Measurements from ENCODE around the gene UBE3C.

The UBE3C gene

DNA sequence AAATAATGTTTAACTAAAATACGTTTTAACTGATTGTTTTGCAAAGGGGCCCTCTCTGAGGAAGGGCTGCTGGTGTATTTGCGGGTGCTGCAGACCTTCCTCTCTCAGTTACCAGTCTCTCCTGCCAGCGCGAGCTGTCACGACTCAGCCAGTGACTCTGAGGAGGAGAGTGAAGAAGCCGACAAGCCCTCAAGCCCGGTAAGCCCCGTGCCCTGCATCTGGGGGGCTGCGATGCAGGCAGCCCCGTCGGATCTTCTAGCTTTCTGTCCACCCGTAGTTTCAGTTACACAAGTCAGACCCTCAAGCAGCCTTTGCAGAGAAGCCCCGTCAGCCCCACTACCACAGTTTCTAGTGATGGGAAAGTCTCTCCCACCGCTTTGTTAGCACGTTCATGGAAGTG, 45.1 kb downstream of the UBE3C start:
- DNase-seq, result no peak

DNA sequence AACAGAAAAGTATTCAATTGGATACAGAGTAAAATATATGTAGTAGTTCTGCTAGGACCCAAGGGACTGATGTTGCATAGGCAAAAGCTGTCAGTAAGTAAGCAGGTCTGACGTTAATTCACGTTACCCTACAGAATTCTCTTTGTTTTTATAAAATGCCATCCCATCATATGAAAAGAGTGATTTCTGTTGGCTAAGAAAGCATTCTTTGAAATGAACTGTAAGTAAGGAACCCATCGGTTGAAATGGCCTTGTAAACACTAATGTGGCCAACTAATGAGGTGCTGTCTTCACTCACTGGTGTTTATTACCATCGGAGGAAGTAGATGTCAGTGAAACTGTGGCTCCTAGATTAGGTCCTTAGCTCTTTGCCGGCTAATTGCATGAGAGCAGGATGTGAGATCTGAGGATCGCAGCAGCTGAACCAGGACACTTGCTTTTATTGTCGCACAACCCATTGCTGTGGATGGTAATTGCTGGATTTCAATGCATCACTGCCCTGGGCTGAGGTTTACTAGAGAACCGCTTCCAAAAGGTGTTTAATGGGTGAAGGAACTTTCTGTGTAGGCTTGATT, 49.5 kb downstream of the UBE3C start:
- no peak for DNase-seq

DNA sequence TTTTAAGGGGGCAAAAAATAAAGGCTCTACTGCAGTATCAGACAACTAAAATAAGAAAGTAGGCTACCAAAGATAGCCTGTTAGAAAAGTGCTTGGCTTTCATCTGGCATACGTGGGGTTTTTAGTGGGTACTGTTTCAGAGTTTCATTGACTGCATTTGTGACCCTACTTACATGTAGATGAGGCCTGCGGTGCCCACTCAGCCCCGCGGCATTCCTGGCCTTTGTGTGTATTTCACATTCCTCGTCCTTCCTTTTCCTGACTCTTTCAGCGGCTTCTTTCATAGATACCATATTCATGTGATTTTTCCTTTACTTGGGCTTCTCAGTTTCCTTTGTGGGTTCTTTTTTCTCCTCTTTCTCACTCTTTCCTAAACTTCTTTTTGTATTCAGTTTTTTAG, 50.7 kb downstream of the UBE3C start:
- DNase-seq, result no peak

DNA sequence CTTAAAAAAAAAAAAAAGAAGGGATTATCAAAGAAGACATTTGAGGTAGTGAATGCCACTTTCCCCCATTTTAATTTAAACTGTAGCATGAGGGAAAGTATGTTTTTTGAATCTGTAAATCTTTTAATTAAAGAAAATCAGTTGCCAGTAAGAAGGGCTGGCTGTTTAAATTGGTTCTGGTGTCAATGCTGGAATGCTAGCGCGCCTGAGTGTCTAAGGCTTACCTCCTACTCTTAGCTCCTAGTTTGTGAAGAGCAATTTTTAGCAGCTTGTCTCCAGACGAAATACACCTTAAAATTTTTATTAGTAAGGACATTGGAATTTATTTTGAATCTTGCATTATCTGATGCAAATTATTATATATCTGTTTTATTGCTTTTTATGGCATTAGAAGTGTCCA, 54.1 kb downstream of the UBE3C start:
- DNase-seq, result no peak

DNA sequence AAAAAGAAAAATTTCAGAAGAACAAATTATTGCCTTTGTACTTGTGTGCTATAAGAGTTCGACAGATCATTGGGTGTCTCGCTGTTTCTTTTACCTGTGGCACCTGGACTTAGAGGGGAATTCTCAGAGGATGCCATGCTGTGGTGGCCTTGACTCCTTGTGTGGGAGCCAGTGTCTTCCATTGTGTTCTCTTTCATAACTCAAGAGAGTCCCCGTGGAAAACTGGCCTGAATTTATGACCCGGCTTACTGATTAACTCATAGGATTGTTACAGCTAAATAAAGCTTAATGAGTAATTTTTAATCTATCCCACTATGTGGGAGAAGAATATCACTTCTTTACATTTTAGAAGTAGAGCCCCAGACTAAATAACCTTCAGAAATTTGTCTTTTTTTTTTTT, 54.5 kb downstream of the UBE3C start:
- DNase-seq, result no peak

DNA sequence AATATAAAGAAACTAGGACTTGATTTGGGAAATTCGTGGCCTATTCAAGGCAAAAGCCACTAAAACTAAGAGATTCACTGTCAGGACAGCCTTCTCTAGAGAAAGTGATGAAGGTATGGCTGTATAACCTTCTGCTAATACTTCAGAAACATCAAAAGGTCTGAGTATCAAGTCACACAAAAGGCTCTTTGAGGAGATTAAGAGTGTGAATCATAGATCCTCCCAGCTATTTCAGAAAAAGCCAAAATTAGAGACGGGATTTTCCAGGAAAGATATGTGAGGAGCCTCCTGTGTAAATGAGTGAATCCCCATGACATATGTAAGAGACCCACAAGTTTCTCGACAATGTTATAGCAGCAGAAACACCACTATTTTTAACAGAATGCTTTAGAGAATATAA, 56.2 kb downstream of the UBE3C start:
- no peak for DNase-seq

DNA sequence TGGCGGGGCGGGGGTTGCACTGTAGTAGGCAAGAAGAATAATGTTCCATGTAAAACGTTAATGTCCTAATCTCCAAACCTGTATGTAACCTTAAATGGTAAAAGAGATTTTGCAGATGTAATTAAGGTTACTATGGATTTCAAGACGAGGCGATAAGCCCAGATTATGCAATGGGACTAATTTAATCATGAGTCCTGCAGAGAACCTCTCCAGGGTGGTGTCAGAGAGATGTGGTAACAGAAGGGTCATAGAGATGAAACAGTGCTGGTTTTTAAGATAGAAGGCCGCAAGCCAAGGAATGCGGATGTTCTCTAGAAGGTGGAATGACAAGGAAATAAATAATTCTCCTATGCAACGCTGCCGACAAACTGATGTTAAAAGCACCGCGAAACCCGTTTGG, 57.1 kb downstream of the UBE3C start:
- no peak for DNase-seq

DNA sequence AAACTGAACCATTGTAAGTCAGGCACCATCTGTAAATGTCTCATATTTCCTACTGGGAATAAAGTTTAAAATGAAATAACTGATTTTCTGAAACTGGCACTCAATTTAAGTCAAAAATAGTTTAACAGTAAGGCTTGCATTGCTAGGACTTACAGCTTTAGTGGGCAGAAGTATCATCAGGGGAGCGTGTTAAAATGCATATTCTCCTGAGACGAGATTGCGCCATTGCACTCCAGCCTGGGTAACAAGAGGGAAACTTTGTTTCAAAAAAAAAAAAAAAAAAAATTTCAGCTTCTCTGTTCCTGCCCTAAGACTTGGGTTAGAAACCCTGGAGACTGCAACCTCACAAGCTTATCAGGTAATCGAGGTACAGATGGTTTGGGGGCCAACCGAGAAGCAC, 65.4 kb downstream of the UBE3C start:
- DNase-seq, result no peak

DNA sequence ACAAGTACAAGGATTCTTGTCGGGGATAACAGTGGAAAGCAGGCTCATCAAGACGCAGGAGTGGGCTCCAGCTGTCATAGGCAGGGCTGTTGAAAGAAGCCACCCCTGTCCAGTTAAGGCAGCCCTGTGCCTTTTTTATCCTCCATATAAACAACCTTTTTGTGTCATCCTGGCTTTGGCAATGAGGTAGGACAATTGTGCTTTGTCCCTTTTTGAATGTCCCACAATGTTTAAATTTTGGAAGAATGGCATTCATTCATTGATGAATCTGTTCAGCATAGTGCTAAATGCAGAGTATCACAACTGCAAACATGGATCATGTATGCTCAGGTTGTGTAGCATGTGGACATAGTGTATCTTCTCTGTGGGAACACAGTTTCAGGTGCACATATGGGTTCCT, 66.7 kb downstream of the UBE3C start:
- DNase-seq, result no peak

DNA sequence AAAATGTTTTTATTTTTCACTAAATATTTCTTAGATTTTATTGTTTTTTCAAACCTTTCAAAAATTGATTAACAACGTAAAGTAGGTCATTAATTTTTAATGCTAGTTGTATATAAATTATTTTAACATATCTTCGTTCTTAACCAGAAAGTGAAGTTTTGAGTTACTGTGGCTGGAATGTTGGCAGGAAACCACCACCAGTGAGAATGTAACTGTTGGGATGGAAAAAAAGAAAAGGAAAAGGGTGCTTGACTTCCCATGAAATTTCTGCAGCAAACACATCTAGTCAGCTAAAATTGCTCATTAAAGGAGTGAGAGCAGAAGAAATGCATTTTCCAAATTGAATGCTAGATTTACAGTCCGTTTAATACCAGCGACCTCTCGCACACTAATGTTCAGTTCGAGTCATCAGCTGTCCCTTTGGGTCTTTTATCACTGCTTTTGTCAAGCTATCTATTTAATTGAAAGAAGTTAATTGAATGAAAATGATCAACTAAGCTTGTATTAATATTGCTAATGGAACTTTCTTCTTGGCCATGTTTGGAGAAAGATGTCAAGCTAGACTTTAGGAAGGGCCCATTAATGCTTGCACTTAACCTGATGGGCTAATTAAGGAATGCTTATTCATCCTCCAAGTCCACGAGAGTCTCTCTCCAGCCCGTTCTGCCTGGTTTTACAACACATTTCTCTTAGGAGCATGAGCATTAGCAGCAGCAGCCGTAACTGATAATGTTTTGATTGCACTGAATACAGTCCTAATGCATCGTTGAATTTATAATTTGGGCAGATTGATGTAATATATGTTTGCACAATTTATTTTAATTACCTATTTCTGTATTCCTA, 70.1 kb downstream of the UBE3C start:
- no peak for DNase-seq

DNA sequence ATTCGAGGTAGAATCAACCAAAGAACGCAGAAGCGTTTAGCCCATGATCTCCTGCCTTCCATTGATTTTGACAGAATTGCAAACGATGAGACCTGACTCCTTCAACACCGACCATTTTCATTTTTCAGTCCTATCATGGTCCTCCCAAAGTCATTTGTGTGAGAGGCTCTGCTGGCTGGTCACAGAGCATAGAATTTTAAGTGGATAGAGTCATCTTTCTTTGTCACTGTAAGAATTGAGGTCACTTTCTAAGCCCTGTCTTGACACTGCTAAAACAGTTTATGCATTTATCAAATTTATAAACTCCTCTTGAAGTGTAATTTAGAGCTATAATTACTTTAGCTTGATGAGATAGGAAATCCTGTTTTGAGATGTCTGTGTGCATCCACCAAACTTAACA, 72.0 kb downstream of the UBE3C start:
- no peak for DNase-seq

DNA sequence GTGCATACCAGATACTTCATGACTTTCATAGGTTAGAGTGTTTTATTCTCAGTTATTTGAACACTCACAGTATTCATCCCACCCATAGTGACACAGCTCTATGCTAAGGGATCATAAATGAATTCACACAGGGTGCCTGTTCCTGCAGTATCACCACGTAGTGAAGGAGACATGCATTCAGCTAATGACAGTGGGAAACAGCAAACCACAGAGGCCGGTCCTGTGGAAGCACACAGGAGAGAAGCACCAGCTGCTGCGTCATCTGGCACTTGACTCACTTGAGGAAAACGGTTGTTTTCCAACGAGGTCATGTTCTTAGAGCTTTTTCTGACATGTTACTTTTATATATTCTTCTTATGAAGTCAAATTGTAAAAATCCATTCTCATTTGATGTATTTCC, 73.0 kb downstream of the UBE3C start:
- no peak for DNase-seq

DNA sequence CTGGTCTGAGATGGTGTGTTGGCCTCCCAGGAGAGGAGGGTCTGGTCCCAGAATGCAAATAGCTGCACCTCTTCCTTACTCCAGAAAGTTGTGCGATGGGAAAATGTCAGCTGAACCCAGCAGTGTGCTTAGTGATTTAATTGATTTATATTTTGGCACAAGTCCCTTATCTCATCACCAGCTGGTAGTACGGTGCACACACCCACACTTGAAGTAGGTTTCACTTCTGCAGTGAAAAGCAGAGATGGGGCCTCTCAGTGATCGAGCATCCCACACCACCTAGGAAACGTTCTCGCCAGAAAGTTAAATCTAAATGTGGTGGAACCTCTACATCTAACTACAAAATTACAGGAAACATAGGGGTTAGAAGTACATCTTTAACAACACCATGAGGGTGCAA, 80.4 kb downstream of the UBE3C start:
- DNase-seq, result no peak

DNA sequence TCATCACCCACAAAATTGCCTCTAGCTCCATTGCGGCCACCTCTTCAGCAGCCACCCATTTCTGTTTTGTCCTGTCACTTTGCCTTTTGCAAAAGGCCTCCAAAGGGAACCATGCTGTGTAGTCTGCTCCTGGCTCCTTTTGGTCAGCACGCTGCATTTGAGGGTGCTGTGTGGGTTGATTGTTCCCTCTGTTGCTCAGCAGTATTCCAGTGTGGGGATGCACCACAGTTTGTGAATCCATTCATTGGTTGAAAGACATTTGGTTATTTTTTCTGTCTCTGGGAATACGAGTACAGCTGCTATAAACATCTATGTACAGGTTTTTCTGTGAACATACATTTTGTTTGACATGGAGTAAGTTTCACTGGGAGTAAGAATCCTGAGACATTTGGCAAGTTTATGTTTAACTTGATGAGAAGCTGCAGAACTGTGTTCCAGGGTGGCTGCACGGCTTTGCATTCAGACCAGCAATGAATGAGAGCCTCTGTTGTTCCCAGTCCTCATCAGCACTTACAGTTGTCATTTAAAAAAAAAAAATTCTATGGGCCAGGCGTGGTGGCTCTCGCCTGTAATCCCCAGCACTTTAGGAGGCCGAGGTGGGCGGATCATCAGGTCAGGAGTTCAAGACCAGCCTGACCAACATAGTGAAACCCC, 82.3 kb downstream of the UBE3C start:
- no peak for DNase-seq

DNA sequence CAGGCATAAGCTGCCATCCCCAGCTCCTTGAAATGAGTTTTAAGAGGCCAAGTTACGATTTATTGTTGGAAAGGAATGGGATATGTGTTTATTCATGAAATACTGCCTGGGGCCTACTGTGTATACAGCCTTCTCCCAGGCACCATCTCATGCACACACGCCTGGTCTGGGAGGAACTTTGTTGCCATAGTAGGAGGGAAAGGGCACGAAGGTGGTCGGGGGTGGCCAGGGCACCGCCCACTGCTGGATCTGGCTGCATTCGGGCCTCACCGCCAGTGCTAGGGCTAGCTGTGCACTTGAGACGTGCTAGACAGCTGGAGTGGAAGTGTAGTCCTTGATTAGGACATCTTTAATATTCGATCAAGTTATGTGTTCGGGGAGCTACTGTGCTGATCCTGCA, 84.0 kb downstream of the UBE3C start:
- DNase-seq, result no peak

DNA sequence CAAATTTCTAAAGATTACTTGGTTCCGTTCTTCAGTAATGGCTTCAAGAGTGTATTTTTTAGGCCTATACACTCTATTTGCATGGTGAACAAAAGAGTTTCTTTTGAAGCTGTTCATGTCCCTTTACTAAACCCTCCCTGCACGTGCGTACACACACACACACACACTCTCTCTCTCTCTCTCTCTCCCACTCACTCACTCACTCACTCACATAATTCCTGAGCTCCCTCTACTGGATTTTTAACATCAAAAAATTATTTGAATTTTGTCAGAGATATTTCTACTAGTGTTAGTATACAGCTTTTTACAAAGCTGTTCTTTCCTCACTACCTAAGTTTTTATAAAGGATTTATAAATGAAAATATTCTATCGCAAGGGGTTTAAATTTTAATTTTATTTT, 85.9 kb downstream of the UBE3C start:
- DNase-seq, result no peak

DNA sequence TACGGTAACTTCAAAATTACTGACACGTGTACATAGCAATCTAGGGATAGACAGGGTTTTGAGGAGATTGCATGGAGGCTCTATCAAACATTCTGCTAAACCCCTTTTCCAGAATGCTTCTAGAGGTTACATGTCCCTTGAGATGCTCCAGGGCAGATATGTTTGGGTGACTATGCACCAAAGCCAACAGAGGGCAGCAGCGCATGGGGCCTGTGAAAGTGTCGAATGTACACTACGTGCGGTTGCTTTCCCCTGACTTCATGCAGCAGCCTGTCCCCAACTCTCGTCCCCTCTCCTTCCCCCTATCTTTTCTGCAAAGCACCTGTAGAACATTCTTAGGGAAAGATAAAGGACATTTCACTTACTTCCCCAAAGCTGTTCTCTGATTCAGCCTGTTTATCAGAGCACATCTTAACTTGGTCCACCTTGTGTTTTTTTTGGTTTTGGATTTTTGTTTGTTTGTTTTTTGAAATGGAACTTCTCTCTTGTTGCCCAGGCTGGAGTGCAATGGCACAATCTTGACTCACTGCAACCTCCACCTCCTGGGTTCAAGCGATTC, 90.2 kb downstream of the UBE3C start:
- DNase-seq, result peak; percentile 41

DNA sequence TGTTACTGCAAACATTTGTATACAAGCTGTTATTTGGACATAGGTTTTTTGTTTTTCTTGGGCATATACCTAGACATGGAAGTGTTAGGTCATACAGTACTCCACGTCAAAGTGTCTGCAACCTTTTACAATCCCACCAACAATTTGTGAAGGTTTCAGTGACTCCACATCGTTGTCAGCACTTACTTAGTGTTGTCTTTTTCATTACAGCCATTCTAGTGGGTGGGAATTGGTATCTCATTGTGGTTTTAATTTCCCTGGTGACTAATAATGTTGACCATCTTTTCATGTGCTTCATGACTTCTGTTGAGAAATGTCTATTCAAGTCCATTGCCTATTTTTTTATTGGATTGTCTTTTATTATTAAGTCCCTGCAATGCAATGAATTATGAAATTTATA, 95.0 kb downstream of the UBE3C start:
- no peak for DNase-seq

DNA sequence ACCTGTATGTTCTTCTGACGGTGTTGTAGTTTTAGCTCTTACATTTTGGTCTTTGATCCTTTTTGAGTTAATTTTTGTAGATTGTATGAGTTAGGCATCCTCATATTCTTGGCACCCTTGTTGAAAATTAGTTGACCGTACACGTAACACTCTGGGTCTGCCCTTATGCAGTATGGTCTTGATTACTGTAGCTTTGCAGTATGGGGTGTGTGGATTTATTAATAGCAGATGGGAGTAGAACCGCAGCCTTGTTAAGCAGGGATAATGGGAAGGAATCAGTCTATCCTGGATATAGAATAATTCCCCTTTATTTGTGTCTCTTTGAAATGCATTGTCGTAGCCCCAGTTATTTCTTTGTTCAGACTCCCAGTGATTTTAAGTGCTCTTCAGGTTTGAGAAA, 95.5 kb downstream of the UBE3C start:
- DNase-seq, result no peak

DNA sequence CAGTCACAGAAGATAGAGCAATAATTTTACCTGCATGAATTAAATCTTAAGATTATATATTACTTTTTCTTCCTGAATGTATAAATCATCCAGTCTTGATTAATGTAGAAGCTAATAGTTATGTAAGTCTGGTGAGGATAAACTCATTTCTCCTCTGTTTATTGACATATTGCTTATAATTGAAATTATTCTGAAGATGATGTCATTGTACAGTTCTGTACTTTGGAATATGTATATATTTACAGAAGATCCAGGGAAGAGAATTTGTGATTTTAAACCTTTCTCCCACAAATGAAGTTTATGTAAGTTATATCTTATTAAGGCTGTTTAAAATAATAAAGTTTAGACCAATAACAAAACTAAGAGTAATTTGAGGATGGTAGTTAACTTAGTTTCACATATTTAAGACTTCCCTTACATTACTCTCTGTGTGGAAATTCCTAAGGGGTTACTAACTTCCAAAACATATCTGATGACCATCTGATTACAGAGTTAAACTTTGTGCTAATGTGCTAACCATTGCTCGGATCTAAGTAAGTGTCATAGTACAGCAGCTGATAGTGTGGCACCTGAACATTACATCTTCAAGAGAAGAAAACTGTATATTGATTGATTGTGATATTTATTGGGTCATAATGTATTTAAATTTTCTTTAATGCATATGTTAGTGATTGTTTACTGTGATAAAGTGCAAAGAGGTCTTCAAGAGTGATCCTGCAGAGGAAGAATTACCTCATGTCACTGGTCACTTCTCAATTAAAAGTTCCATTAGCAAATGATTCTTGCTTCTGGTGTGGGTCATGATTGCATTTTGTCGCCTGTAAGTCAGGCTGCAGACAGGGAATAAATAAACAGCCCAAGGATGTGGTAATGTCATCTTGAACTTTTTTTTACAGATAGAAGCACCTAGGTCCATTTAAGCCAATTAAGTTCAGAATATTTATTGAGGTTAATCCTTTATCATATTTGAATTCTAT, 96.9 kb downstream of the UBE3C start:
- DNase-seq, result no peak

DNA sequence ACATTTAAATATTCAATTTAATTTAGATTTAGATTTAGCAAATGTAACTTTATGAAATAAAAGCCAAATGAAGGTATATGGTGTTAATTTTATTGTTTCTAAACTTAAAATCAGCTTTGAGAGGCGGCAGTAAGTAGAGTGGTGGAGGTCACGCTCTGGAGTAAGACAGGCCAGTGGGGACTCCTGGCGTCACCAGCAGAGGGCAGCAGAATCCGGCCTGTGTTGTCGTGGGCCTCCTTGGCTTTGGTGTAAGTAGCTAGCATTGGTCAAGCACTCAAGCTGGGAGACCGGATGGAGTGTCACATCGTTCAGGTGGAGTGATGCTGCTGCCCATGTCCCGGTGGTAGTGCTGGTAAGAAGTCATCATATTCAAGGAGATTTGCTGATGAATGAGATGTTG, 99.4 kb downstream of the UBE3C start:
- no peak for DNase-seq

DNA sequence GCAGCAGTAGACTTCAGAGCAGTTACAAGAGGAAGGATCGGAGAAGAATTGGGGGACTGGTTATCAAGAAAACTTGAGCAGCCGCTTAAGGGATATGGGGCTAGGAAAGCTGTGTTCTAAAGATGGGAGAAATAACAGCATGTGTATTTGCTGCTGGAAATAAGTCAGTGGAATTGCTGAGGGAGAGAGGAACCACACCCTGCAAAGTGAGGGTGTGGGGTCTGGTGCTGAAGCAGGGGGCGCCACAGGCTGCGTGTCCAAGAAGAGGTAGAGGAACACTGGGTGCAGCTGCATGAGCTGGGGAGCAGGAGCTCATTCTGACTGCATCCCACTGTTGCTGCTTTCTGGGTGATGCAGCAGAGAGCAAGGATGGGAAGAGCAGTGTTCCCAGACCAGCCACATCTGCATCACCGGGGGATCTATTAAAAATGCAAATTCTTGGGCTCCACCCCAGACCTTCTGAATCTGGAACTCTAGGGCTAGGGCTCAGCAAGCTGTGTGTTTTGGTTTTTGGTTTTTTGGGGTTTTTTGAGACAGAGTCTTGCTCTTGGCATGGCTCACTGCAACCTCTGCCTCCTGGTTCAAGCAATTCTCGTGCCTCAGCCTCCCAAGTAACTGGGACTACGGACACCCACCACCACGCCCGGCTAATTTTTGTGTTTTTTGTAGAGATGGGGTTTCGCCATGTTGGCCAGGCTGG, 101.0 kb downstream of the UBE3C start:
- DNase-seq, result no peak
